ENCODE measurements around the gene FAM227B.

GRCh38 chr15:49300856-49301255, 319.8 kb downstream of the FAM227B start:
- no peak for TF ChIP-seq CTCF (conservative IDR thresholded peaks at IDR 0.05; ENCODE audit: low read depth, low read length)
- no peak for TF ChIP-seq EZH2 (IDR thresholded peaks at IDR 0.05; ENCODE audit: low read length, unreplicated experiment)
